ENCODE results near the gene GOLT1A. TPM values are rescaled to one million over a fixed set of nuclear protein-coding genes. Genes with fewer than 3 reads are reported as not detected.

Gene GOLT1A
- total RNA-seq, 2 donors from 2014 or later, result not detected

GRCh38 chr1:204232526-204232925 lies 18.7 kb upstream of the GOLT1A start:
- TF ChIP-seq, protein P1, sequence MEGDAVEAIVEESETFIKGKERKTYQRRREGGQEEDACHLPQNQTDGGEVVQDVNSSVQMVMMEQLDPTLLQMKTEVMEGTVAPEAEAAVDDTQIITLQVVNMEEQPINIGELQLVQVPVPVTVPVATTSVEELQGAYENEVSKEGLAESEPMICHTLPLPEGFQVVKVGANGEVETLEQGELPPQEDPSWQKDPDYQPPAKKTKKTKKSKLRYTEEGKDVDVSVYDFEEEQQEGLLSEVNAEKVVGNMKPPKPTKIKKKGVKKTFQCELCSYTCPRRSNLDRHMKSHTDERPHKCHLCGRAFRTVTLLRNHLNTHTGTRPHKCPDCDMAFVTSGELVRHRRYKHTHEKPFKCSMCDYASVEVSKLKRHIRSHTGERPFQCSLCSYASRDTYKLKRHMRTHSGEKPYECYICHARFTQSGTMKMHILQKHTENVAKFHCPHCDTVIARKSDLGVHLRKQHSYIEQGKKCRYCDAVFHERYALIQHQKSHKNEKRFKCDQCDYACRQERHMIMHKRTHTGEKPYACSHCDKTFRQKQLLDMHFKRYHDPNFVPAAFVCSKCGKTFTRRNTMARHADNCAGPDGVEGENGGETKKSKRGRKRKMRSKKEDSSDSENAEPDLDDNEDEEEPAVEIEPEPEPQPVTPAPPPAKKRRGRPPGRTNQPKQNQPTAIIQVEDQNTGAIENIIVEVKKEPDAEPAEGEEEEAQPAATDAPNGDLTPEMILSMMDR (IDR thresholded peaks at IDR 0.05), result no peak
- H3K9me3 ChIP-seq, result no peaks in the 10 kb centered on the region
- H3K27me3 ChIP-seq (replicated peaks; ENCODE audit: insufficient read depth), result no peaks in the 10 kb centered on the region
- no peaks in the 10 kb centered on the region for H3K4me1 ChIP-seq (ENCODE audit: control insufficient read depth in 1 of 2, low read depth in 2 of 2)
- DNase-seq (ENCODE audit: low spot score), result no peak
- no peak overlapping the region for H3K27ac ChIP-seq
- no peak for ATAC-seq (ENCODE audit: insufficient number of reproducible peaks, low FRiP score, low read depth)
- H3K36me3 ChIP-seq, result no peaks in the 10 kb centered on the region
- no peak overlapping the region for H3K4me3 ChIP-seq

GRCh38 chr1:204230211-204230610 lies 16.4 kb upstream of the GOLT1A start:
- Histone ChIP-seq H3K9me3 (no peaks in the 10 kb centered on the region), H3K27me3 (replicated peaks; ENCODE audit: insufficient read depth) (no peaks in the 10 kb centered on the region)
- TF ChIP-seq, protein P1 (IDR thresholded peaks at IDR 0.05), result no peak

GRCh38 chr1:204228896-204229295 lies 15.1 kb upstream of the GOLT1A start:
- no peak overlapping the region for H3K4me3 ChIP-seq
- ATAC-seq (ENCODE audit: insufficient number of reproducible peaks, low FRiP score, low read depth) (no peak), DNase-seq (ENCODE audit: low spot score) (no peak)
- H3K9me3 ChIP-seq, result no peaks in the 10 kb centered on the region
- H3K27ac ChIP-seq, result no peak overlapping the region
- TF ChIP-seq, protein P1 (IDR thresholded peaks at IDR 0.05), result no peak
- H3K36me3 ChIP-seq, result no peaks in the 10 kb centered on the region
- H3K4me1 ChIP-seq (ENCODE audit: control insufficient read depth in 1 of 2, low read depth in 2 of 2), result no peaks in the 10 kb centered on the region
- H3K27me3 ChIP-seq (replicated peaks; ENCODE audit: insufficient read depth), result no peaks in the 10 kb centered on the region

More at GRCh38 chr1:204230211-204230610, 16.4 kb upstream of the GOLT1A start:
- ATAC-seq (ENCODE audit: insufficient number of reproducible peaks, low FRiP score, low read depth) (no peak), DNase-seq (ENCODE audit: low spot score) (no peak)
- H3K36me3 ChIP-seq, result no peaks in the 10 kb centered on the region
- H3K4me3 ChIP-seq, result no peak overlapping the region
- no peaks in the 10 kb centered on the region for H3K4me1 ChIP-seq (ENCODE audit: control insufficient read depth in 1 of 2, low read depth in 2 of 2)
- no peak overlapping the region for H3K27ac ChIP-seq

- DNase-seq (ENCODE audit: low spot score) (no peak), ATAC-seq (ENCODE audit: insufficient number of reproducible peaks, low FRiP score, low read depth) (no peak)
- Histone ChIP-seq H3K9me3 (no peaks in the 10 kb centered on the region), H3K27me3 (replicated peaks; ENCODE audit: insufficient read depth) (no peaks in the 10 kb centered on the region), H3K27ac (no peak overlapping the region), H3K4me1 (ENCODE audit: control insufficient read depth in 1 of 2, low read depth in 2 of 2) (no peaks in the 10 kb centered on the region), H3K36me3 (no peaks in the 10 kb centered on the region), H3K4me3 (no peak overlapping the region)
- TF ChIP-seq, protein P1 (IDR thresholded peaks at IDR 0.05), result no peak
Observed at GRCh38 chr1:204227996-204228785, 14.4 kb upstream of the GOLT1A start.

DNA sequence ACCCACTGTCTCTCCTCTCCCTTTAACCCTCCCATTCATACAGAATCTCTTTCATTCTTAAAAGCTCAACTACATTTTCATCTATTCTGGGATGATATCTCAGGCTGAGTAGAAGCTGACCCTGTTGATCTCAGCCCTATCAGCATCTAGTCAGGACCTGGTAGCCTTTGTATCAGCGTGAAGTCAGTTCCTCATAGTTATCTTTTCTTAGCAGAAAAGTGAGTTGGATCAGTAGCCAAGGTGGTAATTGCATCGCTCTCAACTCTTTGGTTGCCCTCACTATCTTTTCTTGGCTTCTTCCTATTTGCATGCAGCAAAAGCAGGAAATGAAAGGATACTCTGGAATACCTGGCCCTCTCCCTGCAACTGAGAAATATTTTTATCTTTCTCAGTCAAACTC lies 13.6 kb upstream of the GOLT1A start:
- H3K27ac ChIP-seq, result no peak overlapping the region
- DNase-seq (ENCODE audit: low spot score) (no peak), ATAC-seq (ENCODE audit: insufficient number of reproducible peaks, low FRiP score, low read depth) (no peak)
- TF ChIP-seq, protein P1 (IDR thresholded peaks at IDR 0.05), result no peak
- H3K4me1 ChIP-seq (ENCODE audit: control insufficient read depth in 1 of 2, low read depth in 2 of 2), result no peaks in the 10 kb centered on the region
- no peaks in the 10 kb centered on the region for H3K9me3 ChIP-seq
- H3K27me3 ChIP-seq (replicated peaks; ENCODE audit: insufficient read depth), result no peaks in the 10 kb centered on the region
- H3K4me3 ChIP-seq, result no peak overlapping the region
- H3K36me3 ChIP-seq, result no peaks in the 10 kb centered on the region

Measured in thoracic aorta (tissue), 2 donors.